Measurements from ENCODE around the gene LEKR1.

DNA sequence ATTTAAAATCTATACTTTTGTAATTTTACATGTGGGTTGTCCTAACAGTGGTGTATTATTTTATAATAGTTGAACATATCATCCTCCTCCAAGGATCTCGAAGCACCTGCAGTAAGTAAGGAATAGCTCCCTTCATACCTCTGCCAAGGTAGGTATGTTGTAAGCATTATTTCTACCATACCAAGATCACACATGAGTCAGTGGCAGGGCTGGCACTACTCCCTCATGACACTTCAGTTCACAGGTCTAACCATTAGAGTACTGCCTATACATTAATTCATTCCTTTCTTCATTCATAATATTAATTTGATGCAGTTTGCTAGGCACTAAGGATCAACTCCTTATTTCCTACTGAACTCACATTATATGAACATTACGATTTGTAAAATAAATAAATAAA lies 11.9 kb upstream of the LEKR1 start:
- TF ChIP-seq GTF2F1 (IDR thresholded peaks at IDR 0.05; ENCODE audit: low read length): no peak
- TF ChIP-seq ZNF337 (CRISPR knock-in tag; IDR thresholded peaks at IDR 0.05; ENCODE audit: borderline replicate concordance, low read depth): no peak
- TF ChIP-seq, protein P1, sequence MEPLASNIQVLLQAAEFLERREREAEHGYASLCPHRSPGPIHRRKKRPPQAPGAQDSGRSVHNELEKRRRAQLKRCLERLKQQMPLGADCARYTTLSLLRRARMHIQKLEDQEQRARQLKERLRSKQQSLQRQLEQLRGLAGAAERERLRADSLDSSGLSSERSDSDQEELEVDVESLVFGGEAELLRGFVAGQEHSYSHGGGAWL (CRISPR knock-in tag; IDR thresholded peaks at IDR 0.05): no peak
- TF ChIP-seq, protein P2, sequence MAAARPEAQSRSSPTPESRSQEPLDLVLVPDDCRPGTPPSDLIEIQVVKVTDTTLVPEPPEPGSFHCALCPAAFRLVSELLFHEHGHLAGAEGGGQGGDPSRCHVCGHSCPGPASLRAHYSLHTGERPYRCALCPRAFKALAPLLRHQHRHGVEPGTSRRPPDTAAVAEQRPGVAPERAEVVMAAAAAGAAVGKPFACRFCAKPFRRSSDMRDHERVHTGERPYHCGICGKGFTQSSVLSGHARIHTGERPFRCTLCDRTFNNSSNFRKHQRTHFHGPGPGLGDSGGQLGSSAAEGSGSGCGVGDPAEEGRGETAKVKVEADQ (CRISPR knock-in tag; IDR thresholded peaks at IDR 0.05; ENCODE audit: borderline replicate concordance): no peak
- no peak for TF ChIP-seq GABPA (IDR thresholded peaks at IDR 0.05; ENCODE audit: low read depth, low read length)
- TF ChIP-seq GABPA (CRISPR knock-in tag; IDR thresholded peaks at IDR 0.05; ENCODE audit: low read depth): no peak
- TF ChIP-seq, protein P3, sequence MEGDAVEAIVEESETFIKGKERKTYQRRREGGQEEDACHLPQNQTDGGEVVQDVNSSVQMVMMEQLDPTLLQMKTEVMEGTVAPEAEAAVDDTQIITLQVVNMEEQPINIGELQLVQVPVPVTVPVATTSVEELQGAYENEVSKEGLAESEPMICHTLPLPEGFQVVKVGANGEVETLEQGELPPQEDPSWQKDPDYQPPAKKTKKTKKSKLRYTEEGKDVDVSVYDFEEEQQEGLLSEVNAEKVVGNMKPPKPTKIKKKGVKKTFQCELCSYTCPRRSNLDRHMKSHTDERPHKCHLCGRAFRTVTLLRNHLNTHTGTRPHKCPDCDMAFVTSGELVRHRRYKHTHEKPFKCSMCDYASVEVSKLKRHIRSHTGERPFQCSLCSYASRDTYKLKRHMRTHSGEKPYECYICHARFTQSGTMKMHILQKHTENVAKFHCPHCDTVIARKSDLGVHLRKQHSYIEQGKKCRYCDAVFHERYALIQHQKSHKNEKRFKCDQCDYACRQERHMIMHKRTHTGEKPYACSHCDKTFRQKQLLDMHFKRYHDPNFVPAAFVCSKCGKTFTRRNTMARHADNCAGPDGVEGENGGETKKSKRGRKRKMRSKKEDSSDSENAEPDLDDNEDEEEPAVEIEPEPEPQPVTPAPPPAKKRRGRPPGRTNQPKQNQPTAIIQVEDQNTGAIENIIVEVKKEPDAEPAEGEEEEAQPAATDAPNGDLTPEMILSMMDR (CRISPR knock-in tag; IDR thresholded peaks at IDR 0.05): no peak
- TF ChIP-seq EP300 (IDR thresholded peaks at IDR 0.05; ENCODE audit: low read depth in 2 of 2, low read length in 2 of 2): no peak
- TF ChIP-seq EP300 (CRISPR knock-in tag; IDR thresholded peaks at IDR 0.05; ENCODE audit: borderline replicate concordance): no peak
- TF ChIP-seq ZNF746 (CRISPR knock-in tag; IDR thresholded peaks at IDR 0.05): no peak
- TF ChIP-seq HMG20B (CRISPR knock-in tag; conservative IDR thresholded peaks at IDR 0.05): no peak
- no peak for TF ChIP-seq NR3C1 (CRISPR knock-in tag; IDR thresholded peaks at IDR 0.05)
